GM12878 (cell line): ENCODE data around the gene ZNF33B. TPM values are rescaled to one million over a fixed set of nuclear protein-coding genes. Genes with fewer than 3 reads are reported as not detected.
"Not testable (repeated sequence)": the region's sequence is repeated elsewhere in the genome, so short reads cannot be mapped to it uniquely, and the experiment has no call there.

Experiments used
- ATAC-seq: fragments of 200-7000 bp; cut with Tn5 transposase; 3 replicates; pipeline ENCODE4 v1.9.1; 2020; ENCODE audit warnings: mild to moderate bottlenecking, moderate library complexity
- BruUV-seq: library from RNA; stranded (reverse); fragments of 400-500 nt; replicated peaks from 2 replicates; lab custom pipeline; 2021; lab: Mats Ljungman, UMichigan
- CTCF ChIA-PET: fragments of 300-600 bp; sonication (Branson Sonifier 250); formaldehyde crosslinking; extraction: SDS; loops from one replicate; lab custom pipeline; 2021; ENCODE audit warnings: inconsistent platforms; lab: Yijun Ruan, JAX
- POLR2A ChIA-PET: fragments of 350-600 bp; formaldehyde crosslinking; extraction: SDS; loops from one replicate; lab custom pipeline; 2021; ENCODE audit warnings: inconsistent platforms; lab: Charles Lee
- RAD21 ChIA-PET: fragments of 300-600 bp; sonication (Branson Sonifier 250); formaldehyde crosslinking; loops from one replicate; lab custom pipeline; 2023; ENCODE audit warnings: antibody characterized with exemption; ENCODE audit not compliant: unreplicated experiment; lab: Charles Lee
- SMC1A ChIA-PET: fragments of 300-600 bp; sonication (Branson Sonifier 250); formaldehyde crosslinking; loops from one replicate; lab custom pipeline; 2023; ENCODE audit not compliant: unreplicated experiment, uncharacterized antibody; lab: Charles Lee
- DNase-seq: peaks from one replicate; pipeline ENCODE4 v3.0.0-alpha.2; 2011; ENCODE audit warnings: low read depth, low spot score
- FAIRE-seq: peaks from 3 replicates; lab custom pipeline; 2011; peaks lifted over from hg19 to GRCh38; lab: Jason Lieb, UNC
- H2AFZ ChIP-seq: 2 replicates; pipeline ENCODE4 v1.6.0; 2011; ENCODE audit warnings: low read depth, low read length, control low read depth; ENCODE audit not compliant: control insufficient read depth
- H3K27ac ChIP-seq: 2 replicates; pipeline ENCODE4 v1.5.1; 2011; ENCODE audit warnings: control low read depth; ENCODE audit not compliant: control insufficient read depth, insufficient read depth
- H3K27me3 ChIP-seq, 2 experiments: replicated peaks in 1 of 2; 2 replicates each; pipeline versions ENCODE4 v1.6.0 to v1.6.1; 2011; ENCODE audit warnings: low read length in 1 of 2; ENCODE audit not compliant: control insufficient read depth in 2 of 2, insufficient read depth in 2 of 2
- H3K36me3 ChIP-seq, 2 experiments: 2 replicates each; pipeline ENCODE4 v1.5.1; 2011; ENCODE audit warnings: low read length in 1 of 2; ENCODE audit not compliant: control insufficient read depth in 2 of 2, insufficient read depth in 2 of 2
- H3K4me1 ChIP-seq: 2 replicates; pipeline ENCODE4 v1.6.1; 2011; ENCODE audit warnings: mild to moderate bottlenecking, low read length, moderate library complexity, mixed read lengths; ENCODE audit not compliant: control insufficient read depth, insufficient read depth
- H3K4me2 ChIP-seq: 2 replicates; pipeline ENCODE4 v1.6.0; 2011; ENCODE audit warnings: control low read depth; ENCODE audit not compliant: control insufficient read depth, insufficient read depth
- H3K4me3 ChIP-seq: fragments of 200-600 bp; sonication (generic); 2 replicates; pipeline ENCODE4 v1.5.1; 2016
- H3K79me2 ChIP-seq: 2 replicates; pipeline ENCODE4 v1.6.0; 2011; ENCODE audit warnings: low read length; ENCODE audit not compliant: control insufficient read depth, insufficient read depth
- H3K9ac ChIP-seq: 2 replicates; pipeline ENCODE4 v1.8.0; 2011; ENCODE audit warnings: low read length, control low read depth, mixed read lengths; ENCODE audit not compliant: control insufficient read depth, insufficient read depth
- H3K9me3 ChIP-seq: replicated peaks from 3 replicates; pipeline ENCODE4 v1.5.1; 2011; ENCODE audit warnings: mild to moderate bottlenecking, low read length; ENCODE audit not compliant: control insufficient read depth, insufficient read depth
- H4K20me1 ChIP-seq: 2 replicates; pipeline ENCODE4 v1.6.0; 2011; ENCODE audit not compliant: control insufficient read depth, insufficient read depth
- DPF2 ChIP-seq: fragments of 450-650 bp; IDR thresholded peaks from 2 replicates; pipeline ENCODE4 v1.6.1; 2017; ENCODE audit warnings: mild to moderate bottlenecking
- MTA3 ChIP-seq: IDR thresholded peaks from 2 replicates; pipeline ENCODE4 v1.6.1; 2012; ENCODE audit warnings: low read length, inconsistent platforms, borderline replicate concordance
- RELA ChIP-seq: fragments of 450-650 bp; IDR thresholded peaks from 2 replicates; pipeline ENCODE4 v1.8.0; 2014; ENCODE audit warnings: borderline replicate concordance; ENCODE audit not compliant: partially characterized antibody
- YBX1 ChIP-seq: fragments of 450-650 bp; IDR thresholded peaks from 2 replicates; pipeline ENCODE4 v1.6.1; 2016; ENCODE audit warnings: antibody characterized with exemption
- WGBS: methylation state at CpG from one replicate; pipeline ENCODE4 v1.1.6; 2016; ENCODE audit warnings: low lambda C conversion rate; ENCODE audit not compliant: insufficient replicate concordance, insufficient coverage; ENCODE audit errors: missing lambda C conversion rate; 5-methylcytosine and 5-hydroxymethylcytosine counted together
- in situ Hi-C: fragments of 300-500 bp; cut with MboI; formaldehyde crosslinking; loops from 9 replicates; pipeline ENCODE4 v1.14.3; 2018; ENCODE audit warnings: mixed read lengths
- intact Hi-C: fragments of 100-400 bp; cut with micrococcal nuclease; formaldehyde crosslinking; loops from one replicate; pipeline ENCODE4 v1.14.2; 2022; ENCODE audit not compliant: unreplicated experiment
- polyA plus RNA-seq, 11 experiments: library from polyadenylated mRNA; depleted of rRNA in 4 of 11; unstranded in 6 of 11; stranded (reverse) in 5 of 11; fragments of >200 nt; fragmentation: Nextera tagmentation in 4 of 11; fragmentation: Illumina TruSeq in 1 of 11; extraction: Ambion mirVana in 4 of 11; extraction: Trizol in 1 of 11; gene quantifications; 1 replicate in 1 of 11; 2 replicates in 10 of 11; pipeline versions ENCODE4 v1.2.1 to v1.2.3, GENCODE V29; 2011 to 2016; ENCODE audit warnings: inconsistent platforms in 2 of 11, missing spikeins in 2 of 11, low read depth in 1 of 11
- total RNA-seq, 4 experiments: library from RNA; depleted of rRNA in 3 of 4; stranded (reverse); fragments of >200 nt in 3 of 4; fragmentation: Illumina TruSeq in 1 of 4; extraction: Trizol in 1 of 4; gene quantifications; 2 replicates each; pipeline versions ENCODE4 v1.2.1 to v1.2.3, GENCODE V29; 2013 to 2021

Gene ZNF33B
- total and polyA plus RNA-seq, 10 of the 15 experiments (the other 5 are each of a cell fraction or from before 2014, with no cell fraction given) = 5.3 to 19.7 (median 9.3) TPM

DNA sequence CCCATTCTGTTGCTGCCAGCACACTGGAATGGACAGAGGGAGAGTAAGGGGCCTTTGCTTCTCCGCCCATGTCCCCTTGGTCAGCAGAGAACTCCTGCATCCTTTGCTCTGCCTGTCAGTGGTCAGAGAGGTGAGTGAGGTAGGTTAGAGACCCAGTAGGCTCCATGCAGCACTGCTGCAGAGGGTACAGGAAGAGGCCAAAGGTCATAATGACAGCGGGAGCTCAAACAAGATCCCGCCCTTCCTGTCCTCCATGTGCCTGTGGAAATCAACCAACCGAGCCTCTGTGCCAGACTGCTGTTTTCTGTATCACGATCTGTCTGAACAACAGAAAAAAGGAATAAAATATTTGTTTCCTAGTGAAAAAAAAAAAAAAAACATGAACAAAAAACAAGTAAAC is 81.4 kb downstream of the ZNF33B start:
- in situ Hi-C loops = loop anchor here (10.0 kb wide), 1 partner anchor 578 kb away; the partner anchor contains the start of gene CSGALNACT2
- no peak for FAIRE-seq

GRCh38 chr10:42553576-42553975 is 84.8 kb downstream of the ZNF33B start:
- H4K20me1 ChIP-seq, H3K36me3 ChIP-seq, DNase-seq, ATAC-seq, H3K9me3 ChIP-seq, H3K4me2 ChIP-seq, H3K9ac ChIP-seq, BruUV-seq, FAIRE-seq, SMC1A ChIA-PET, H3K4me1 ChIP-seq, H3K27me3 ChIP-seq, POLR2A ChIA-PET, H3K27ac ChIP-seq: not testable (repeated sequence)
- in situ Hi-C loops = loop anchor here (5.0 to 10.0 kb wide), 2 partner anchors 229 to 581 kb away; partner anchors contain the start of genes BMS1 and CSGALNACT2
- Histone ChIP-seq H3K4me3 (peak overlapping the region; percentile 84), H3K79me2 (peaks cover 11% of the 10 kb centered on the region), H2AFZ (peak overlapping the region; percentile 97)
- intact Hi-C loops = loop anchor here (2.0 kb wide), 1 partner anchor 229 kb away; the partner anchor contains the start of gene BMS1
- ChIA-PET RAD21 (interaction anchor here (0.5 kb wide), 1 partner anchor 90 kb away, joined by 3 read pairs; no protein-coding TSS in a partner anchor), CTCF (interaction anchor here (1.0 kb wide), 1 partner anchor 10 kb away, joined by 3 read pairs; no protein-coding TSS in a partner anchor)
- 91% methylated on average over 12 of the region's 12 CpGs for WGBS

More for the DNA sequence above, 81.4 kb downstream of the ZNF33B start:
- H3K9me3 ChIP-seq = no peaks in the 10 kb centered on the region
- DNase-seq (no peak), ATAC-seq (no peak)
- ChIA-PET CTCF (no interaction called here), POLR2A (no interaction called here), RAD21 (no interaction called here), SMC1A (no interaction called here)
- no peaks in the 10 kb centered on the region for H3K36me3 ChIP-seq
- intact Hi-C loops = no loop called here
- no peaks in the 10 kb centered on the region for H3K4me1 ChIP-seq
- no peak overlapping the region for H3K9ac ChIP-seq
- no peaks in the 10 kb centered on the region for H4K20me1 ChIP-seq
- no peak overlapping the region for H3K27ac ChIP-seq
- H2AFZ ChIP-seq = no peak overlapping the region
- no peak for TF ChIP-seq MTA3
- TF ChIP-seq DPF2 = no peak
- TF ChIP-seq RELA = no peak
- TF ChIP-seq YBX1 = no peak
- H3K4me3 ChIP-seq = no peak overlapping the region
- H3K79me2 ChIP-seq = peaks cover 5% of the 10 kb centered on the region
- BruUV-seq = no TSS peak
- no peak overlapping the region for H3K4me2 ChIP-seq
- H3K27me3 ChIP-seq = no peaks in the 10 kb centered on the region
- WGBS = 31% methylated on average over 4 of the region's 5 CpGs
